SKM-1 (cell line): Measurements from ENCODE around the gene GPR42.
"Not testable (repeated sequence)": the region's sequence is repeated elsewhere in the genome, so short reads cannot be mapped to it uniquely, and the experiment has no call there.

Experiments used
- DNase-seq: peaks from one replicate; lab custom pipeline; 2025; ENCODE audit not compliant: unreplicated experiment; lab: John Stamatoyannopoulos, UW

The GPR42 gene

GRCh38 chr19:35362261-35363000, 8.4 kb upstream of the GPR42 start:
- DNase-seq = no peak

DNA sequence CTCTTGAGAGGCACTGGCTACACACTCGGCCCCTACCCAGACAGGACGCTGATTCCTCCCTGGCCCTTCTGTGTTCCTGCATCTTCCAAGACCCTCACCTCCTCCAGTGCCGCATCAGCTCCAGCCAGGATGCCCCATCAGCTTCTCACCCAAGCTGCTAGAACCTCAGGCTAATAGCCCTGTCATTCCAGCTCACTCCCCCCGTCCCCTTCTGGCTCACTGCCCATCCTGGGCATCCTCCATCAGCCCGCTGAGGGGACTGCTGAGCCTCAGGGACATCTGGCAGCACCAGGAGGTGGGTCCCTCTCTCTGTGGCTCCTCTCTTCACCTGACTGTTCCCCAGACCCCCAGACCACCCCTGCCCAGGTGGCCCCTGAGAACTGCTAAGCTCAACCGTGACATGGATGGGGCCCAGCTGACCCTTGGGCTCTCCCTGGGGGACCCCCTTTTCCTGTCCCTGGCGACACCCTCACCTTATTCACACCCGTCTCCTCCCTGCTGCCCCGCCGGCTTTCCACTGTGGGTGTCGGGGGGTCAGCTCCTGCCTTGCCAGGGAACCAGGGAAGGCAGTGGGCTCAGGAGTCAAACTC, 7.8 kb upstream of the GPR42 start:
- DNase-seq = no peak

- no peak for DNase-seq
Observed at GRCh38 chr19:35363711-35364425, 7.0 kb upstream of the GPR42 start.

DNA sequence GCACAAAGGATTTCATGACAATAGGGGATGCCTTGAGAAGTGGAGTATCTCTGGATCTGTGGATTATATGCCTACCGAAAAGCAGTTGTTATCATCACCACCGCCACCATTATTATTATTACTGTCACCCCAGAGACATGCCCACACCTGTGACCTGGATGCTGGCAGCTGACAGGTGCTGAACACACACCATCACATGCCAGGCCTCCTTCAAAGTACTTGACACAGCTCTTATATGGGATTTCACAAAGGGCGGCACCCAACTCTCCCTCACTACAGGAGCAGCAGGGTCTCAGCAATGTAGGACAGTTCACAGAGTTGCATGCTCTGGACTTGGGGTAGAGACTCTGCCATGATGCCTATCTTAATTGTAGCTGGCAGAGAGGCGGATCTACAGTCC, 5.6 kb upstream of the GPR42 start:
- DNase-seq = no peak

DNA sequence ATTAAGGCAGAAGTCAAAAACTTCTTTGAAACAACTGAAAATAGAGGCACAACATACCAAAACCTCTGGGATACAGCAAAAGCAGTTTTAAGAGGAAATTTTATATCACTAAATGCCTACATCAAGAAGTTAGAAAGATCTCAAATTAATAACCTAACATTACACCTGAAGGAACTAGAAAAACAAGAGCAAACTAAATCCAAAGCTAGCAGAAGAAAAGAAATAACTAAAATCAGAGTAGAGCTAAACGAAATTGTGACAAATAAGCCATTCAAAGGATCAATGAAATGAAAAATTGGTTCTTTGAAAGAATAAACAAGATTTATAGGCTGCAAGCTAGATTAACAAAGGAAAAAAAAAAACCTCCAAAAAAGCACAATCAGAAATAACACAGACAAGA, 2.5 kb upstream of the GPR42 start:
- DNase-seq = no peak

DNA sequence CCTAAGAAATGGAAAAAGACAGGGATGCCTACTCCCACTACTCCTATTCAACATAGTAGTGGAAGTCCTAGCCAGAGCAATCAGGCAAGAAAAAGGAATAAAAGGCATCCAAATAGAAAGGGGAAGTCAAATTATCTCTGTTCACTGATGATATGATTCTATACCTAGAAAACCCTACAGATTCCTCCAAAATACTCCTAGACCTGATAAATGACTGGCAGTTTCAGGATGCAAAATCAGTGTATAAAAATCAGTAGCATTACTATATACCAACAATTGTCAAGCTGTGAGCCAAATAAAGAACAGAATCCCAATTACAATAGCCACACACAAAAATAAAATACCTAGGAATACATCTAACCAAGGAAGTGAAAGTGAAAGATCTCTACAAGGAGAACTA, 1.3 kb upstream of the GPR42 start:
- no peak for DNase-seq

DNA sequence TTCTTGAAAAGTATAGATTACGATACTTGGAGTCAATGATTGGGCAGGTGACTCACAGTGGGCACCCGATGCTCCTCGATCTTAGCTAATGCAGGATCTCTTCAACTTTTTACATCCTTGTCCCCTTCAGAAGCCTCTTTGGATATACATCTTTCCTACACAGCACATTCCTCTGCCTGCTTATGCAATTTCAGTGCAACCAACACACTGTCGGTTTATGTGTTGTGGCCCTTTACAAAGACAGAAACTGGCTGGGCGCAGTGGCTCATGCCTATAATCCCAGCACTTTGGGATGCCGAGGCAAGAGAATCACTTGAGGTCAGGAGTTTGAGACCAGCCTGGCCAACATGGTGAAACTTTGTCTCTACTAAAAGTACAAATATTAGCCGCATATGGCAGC, 2.6 kb downstream of the GPR42 start:
- no peak for DNase-seq

DNA sequence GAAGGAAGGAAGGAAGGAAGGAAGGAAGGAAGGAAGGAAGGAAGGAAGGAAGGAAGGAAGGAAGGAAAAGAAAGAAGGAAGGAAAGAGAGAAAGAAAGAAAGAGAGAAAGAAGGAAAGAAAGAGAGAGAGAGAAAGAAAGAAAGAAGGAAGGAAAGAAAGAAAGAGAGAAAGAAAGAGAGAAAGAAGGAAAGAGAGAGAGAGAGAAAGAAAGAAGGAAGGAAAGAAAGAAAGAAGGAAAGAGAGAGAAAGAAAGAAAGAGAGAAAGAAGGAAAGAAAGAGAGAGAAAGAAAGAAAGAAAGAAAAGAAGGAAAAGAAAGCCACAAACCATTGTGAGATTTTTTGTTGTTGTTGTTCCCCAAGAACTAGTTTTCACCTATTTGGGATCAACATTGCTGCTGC, 3.2 kb downstream of the GPR42 start:
- DNase-seq = not testable (repeated sequence)

DNA sequence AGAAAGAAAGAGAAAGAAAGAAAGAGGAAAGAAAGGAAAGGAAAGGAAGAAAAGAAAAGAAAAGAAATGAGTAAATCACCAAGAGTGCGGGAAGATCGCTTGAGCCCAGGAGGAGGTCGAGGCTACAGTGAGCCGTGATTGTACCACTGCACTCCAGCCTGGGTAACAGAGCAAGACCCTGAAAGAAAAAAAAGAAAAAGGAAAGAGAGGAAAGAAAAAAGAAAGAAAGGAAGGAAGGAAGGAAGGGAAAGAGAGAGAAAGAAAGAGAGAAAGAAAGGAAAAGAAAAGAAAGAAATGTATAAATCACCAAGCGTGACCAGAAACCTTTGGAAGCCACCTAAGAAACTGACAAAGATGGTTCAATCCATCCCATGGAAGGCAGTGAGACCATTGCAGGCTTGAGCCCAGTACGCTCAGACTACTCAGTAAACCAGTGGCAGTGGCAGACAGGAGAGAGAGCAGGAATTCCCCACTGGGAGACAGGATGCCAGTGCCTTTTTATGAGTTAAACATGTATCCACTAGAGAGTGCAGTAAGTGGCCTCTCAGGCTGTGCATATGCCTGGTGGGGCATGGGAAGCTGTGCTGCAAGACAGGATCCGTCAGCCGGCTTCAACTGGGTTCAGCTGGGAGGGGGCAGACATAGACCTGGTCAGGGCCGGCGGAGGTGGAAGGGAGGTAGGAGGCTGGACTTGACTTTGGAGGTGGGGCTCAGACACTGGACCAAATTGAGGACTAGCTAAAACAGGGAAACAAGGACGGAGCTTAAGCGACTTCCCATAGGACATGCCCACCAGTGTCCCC, 4.8 kb downstream of the GPR42 start:
- no peak for DNase-seq

DNA sequence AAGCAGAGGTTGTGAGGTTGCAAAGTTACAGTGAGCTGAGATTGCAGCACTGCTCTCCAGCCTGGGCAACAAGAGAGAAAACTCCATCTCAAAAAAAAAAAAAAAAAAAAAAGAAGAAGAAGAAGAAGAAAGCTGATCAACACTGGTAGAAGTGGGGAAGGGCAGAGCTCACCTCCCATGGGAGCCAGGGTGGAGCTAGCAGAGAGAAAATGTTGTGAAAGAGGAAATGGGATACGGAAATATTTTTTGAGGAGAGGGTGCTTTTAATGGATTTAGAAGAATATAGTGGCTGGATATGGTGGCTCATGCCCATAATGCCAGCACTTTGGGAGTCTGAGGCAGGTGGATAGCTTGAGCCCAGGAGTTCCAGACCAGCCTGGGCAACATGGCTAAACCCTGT, 6.8 kb downstream of the GPR42 start:
- DNase-seq = no peak

DNA sequence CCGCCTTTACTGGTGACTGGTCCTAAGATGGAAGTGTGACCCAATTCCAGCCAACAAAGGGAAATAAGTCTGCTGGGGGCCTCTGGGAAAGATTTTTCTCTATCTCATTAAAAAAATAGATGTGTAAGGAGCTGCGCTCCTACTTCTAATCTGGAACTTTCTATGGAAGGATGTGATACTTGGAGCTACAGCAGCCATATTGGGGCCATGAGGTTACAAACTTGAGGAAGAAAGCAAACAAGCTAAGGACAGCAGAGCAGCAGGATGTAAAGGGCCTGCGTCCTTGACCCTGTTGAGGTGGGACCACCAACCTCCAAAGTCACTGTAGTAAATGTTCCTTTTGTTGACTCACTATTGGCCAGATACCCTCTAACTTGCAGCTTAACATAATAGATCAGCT, 7.5 kb downstream of the GPR42 start:
- DNase-seq = no peak

GRCh38 chr19:35379545-35379944, 8.7 kb downstream of the GPR42 start:
- DNase-seq = not testable (repeated sequence)

GRCh38 chr19:35379992-35380391, 9.1 kb downstream of the GPR42 start:
- DNase-seq = no peak

DNA sequence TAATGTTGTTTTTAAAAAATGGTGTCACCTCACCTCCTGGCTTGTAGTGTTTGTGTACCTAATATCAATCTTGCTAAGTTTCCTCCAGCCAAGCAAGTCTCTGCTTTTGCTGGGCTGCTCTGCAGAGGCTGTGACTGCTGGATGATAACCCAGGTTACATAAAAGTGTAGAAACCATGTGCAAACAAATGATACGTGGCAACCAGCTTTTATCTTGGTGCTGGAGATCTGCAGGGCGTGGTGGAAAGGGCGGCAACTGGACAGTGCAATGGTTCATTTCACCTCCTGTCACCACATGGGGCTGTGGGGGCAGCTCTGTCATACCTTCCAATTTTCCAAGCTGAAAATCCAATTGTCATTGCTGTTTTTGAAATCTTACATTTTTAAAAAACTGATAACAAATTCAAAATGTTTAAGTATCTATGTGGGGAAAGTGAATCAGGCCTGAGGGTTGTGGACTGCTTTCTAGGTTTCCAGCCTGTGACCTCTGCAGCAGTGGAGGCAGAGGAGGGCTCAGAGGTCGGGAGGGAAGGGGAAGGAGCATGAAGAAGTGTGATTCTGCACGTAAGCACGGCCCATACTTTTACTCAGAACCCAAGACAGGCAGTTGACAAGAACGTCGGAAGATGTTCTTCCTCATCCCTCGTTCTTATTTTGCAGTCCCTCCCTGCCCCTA, 9.7 kb downstream of the GPR42 start:
- DNase-seq = no peak

DNA sequence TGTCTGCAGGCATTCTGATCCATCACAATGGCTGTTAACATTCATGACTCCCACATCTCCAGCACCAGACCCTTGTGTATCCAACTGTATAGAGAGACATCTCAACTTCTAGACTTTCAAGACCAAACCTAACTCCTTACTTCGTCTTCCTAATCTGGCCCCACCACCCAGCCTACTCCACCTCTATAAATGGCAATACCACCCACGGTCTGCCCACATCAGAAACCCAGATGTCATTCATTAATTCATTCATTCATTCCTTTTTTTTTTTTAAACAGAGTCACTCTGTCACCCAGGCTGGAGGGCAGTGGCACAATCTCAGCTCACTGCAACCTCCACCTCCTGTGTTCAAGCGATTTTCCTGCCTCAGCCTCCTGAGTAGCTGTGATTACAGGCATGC, 10.4 kb downstream of the GPR42 start:
- no peak for DNase-seq

GRCh38 chr19:35381926-35382325, 11.1 kb downstream of the GPR42 start:
- DNase-seq = no peak

- no peak for DNase-seq
Observed at GRCh38 chr19:35383536-35383935, 12.7 kb downstream of the GPR42 start.

DNA sequence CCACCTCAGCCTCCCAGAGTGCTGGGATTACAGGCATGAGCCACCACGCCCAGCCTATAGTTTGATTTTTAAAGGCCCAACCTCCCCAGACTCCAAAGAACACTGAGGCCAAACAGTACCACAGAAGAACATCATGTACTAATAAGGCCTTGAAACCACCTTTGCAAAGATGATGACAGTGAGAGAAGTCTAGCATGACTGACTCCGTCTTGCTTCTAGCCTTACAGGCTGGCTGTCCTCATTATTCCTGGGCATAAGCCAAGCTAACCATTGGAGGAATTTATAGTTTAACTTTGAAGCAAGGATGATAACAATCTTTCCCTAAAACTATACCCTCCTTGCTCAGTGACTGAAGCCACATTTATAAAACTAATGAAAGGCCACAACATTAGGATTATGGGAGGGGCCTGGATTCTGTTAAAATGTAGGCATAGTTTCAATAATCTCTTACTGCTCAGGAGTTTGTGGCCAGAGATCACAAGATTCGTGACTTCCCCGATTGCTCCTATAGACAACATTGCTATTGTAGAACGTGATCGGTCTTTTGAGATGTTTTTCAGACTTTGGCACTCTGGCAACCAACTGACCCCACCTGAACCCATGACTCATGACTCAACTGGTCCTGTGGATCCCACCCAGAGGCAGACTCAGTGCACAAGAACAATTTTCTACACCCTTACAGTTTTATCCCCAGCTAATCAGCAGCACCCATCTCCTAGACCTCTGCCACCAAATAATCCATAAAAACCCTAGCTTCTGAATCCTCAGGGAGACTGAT, 17.6 kb downstream of the GPR42 start:
- no peak for DNase-seq

- no peak for DNase-seq
Observed at GRCh38 chr19:35389192-35389861, 18.5 kb downstream of the GPR42 start.
